Panc1 (cell line): ENCODE measurements around the gene UNCX. TPM values are rescaled to one million over a fixed set of nuclear protein-coding genes. Genes with fewer than 3 reads are reported as not detected.

Experiments
- ATAC-seq: fragments of 200-7000 bp; cut with Tn5 transposase; 2 replicates; pipeline ENCODE4 v1.9.1; 2020; ENCODE audit warnings: mild to moderate bottlenecking, moderate library complexity
- BruUV-seq: library from RNA; stranded (reverse); fragments of 400-500 nt; replicated peaks from 2 replicates; lab custom pipeline; 2021; lab: Mats Ljungman, UMichigan
- CTCF ChIA-PET: fragments of 300-600 bp; sonication (Branson Sonifier 250); formaldehyde crosslinking; loops from one replicate; lab custom pipeline; 2022; ENCODE audit warnings: antibody characterized with exemption; lab: Charles Lee
- POLR2A ChIA-PET: fragments of 300-600 bp; sonication (Branson Sonifier 250); formaldehyde crosslinking; loops from one replicate; lab custom pipeline; 2022; ENCODE audit warnings: antibody characterized with exemption; lab: Charles Lee
- DNase-seq: peaks from one replicate; pipeline ENCODE4 v3.0.0-alpha.2; 2010; ENCODE audit warnings: low read depth, low spot score
- H3K27ac ChIP-seq: 2 replicates; pipeline ENCODE4 v1.5.1; 2011; ENCODE audit warnings: mild to moderate bottlenecking, low read length, inconsistent platforms
- H3K27me3 ChIP-seq: fragments of 200-500 bp; sonication (Bioruptor generic); 2 replicates; pipeline ENCODE4 v1.6.0; 2014; ENCODE audit warnings: low read length, inconsistent platforms; ENCODE audit not compliant: control insufficient read depth, insufficient read depth
- H3K36me3 ChIP-seq: fragments of 200-500 bp; sonication (Bioruptor generic); 2 replicates; pipeline ENCODE4 v1.5.1; 2014; ENCODE audit warnings: inconsistent platforms, mild to moderate bottlenecking, low read length, moderate library complexity; ENCODE audit not compliant: control insufficient read depth, insufficient read depth
- H3K4me1 ChIP-seq: 2 replicates; pipeline ENCODE4 v1.5.1; 2011; ENCODE audit warnings: inconsistent platforms, mild to moderate bottlenecking, low read length, moderate library complexity; ENCODE audit not compliant: control insufficient read depth, insufficient read depth
- H3K4me3 ChIP-seq, 2 experiments: 2 replicates each; pipeline ENCODE4 v1.5.1; 2011 to 2012; ENCODE audit warnings: low read depth in 2 of 2, low read length in 2 of 2, mild to moderate bottlenecking in 2 of 2, inconsistent platforms in 1 of 2, moderate library complexity in 1 of 2
- H3K9me3 ChIP-seq: fragments of 200-500 bp; sonication (Bioruptor generic); 2 replicates; pipeline ENCODE4 v1.5.1; 2014; ENCODE audit warnings: low read depth, mild to moderate bottlenecking, inconsistent platforms, low read length, moderate library complexity; ENCODE audit not compliant: control insufficient read depth, insufficient read depth
- CTCF ChIP-seq: fragments of 450-650 bp; IDR thresholded peaks from 2 replicates; pipeline ENCODE4 v1.5.1; 2017; ENCODE audit warnings: mild to moderate bottlenecking
- POLR2AphosphoS5 ChIP-seq: IDR thresholded peaks from 2 replicates; pipeline ENCODE4 v1.6.1; 2012; ENCODE audit warnings: mild to moderate bottlenecking, low read depth, low read length, moderate library complexity
- REST ChIP-seq, 2 experiments: IDR thresholded peaks; 2 replicates each; pipeline ENCODE4 v1.6.1; 2011 to 2012; ENCODE audit warnings: low read depth in 2 of 2, control low read depth in 1 of 2, low read length in 1 of 2, mild to moderate bottlenecking in 1 of 2, moderate library complexity in 1 of 2; ENCODE audit not compliant: insufficient read depth in 1 of 2
- SIN3A ChIP-seq: IDR thresholded peaks from 2 replicates; pipeline ENCODE4 v1.6.1; 2012; ENCODE audit warnings: low read depth, mild to moderate bottlenecking, low read length, moderate library complexity, borderline replicate concordance; ENCODE audit not compliant: insufficient read depth
- TCF7L2 ChIP-seq: IDR thresholded peaks from 2 replicates; pipeline ENCODE4 v1.6.1; 2011; ENCODE audit warnings: mild to moderate bottlenecking, low read depth, low read length, inconsistent platforms
- in situ Hi-C: cut with HindIII; loops from 2 replicates; pipeline ENCODE4 v1.10.0; 2016; ENCODE audit warnings: low sequenced_read_pairs, low pct_unique_long_range_greater_than_20kb
- intact Hi-C: fragments of 100-400 bp; cut with micrococcal nuclease; formaldehyde crosslinking; loops from one replicate; pipeline ENCODE4 v1.10.0; 2022; ENCODE audit not compliant: unreplicated experiment
- total RNA-seq: library from RNA; stranded (reverse); gene quantifications from one replicate; pipeline ENCODE4 v1.2.1, GENCODE V29; 2021; ENCODE audit not compliant: unreplicated experiment

Gene UNCX
- total RNA-seq, 1 experiment from 2014 or later, result not detected

- Histone ChIP-seq H3K4me1 (peaks cover 4% of the 10 kb centered on the region; the same call in 1 of the 2 replicates), H3K9me3 (no peaks in the 10 kb centered on the region), H3K27ac (no peak overlapping the region), H3K36me3 (no peaks in the 10 kb centered on the region), H3K27me3 (peaks cover 7% of the 10 kb centered on the region), H3K4me3 (no peak overlapping the region)
- POLR2A ChIA-PET, result no interaction called here
- ATAC-seq (no peak), DNase-seq (no peak)
- in situ Hi-C loops (no loop called here), intact Hi-C loops (loop anchor here (10.0 kb wide), 1 partner anchor 146 kb away; no protein-coding TSS in a partner anchor)
- CTCF ChIA-PET, result no interaction called here
- no TSS peak for BruUV-seq
- TF ChIP-seq TCF7L2 (no peak), SIN3A (no peak), REST (IDR thresholded peaks at IDR 0.05; ENCODE audit: insufficient read depth in 1 of 2, low read depth in 2 of 2, low read length in 1 of 2) (no peak)
Measured at GRCh38 chr7:1228545-1229201, 4.0 kb upstream of the UNCX start.

GRCh38 chr7:1229202-1229947, 3.3 kb upstream of the UNCX start:
- H3K9me3 ChIP-seq, result no peaks in the 10 kb centered on the region
- TF ChIP-seq TCF7L2, result no peak
- no peak for TF ChIP-seq REST (IDR thresholded peaks at IDR 0.05; ENCODE audit: insufficient read depth in 1 of 2, low read depth in 2 of 2, low read length in 1 of 2)
- no peak for TF ChIP-seq CTCF
- TF ChIP-seq POLR2AphosphoS5, result no peak
- no peak for TF ChIP-seq SIN3A
- ChIA-PET POLR2A (no interaction called here), CTCF (no interaction called here)
- peaks cover 4% of the 10 kb centered on the region; the same call in 1 of the 2 replicates for H3K4me1 ChIP-seq
- in situ Hi-C loops, result no loop called here
- no peak for ATAC-seq
- no TSS peak for BruUV-seq
- H3K36me3 ChIP-seq, result no peaks in the 10 kb centered on the region
- H3K27ac ChIP-seq, result no peak overlapping the region
- H3K27me3 ChIP-seq, result peaks cover 13% of the 10 kb centered on the region
- intact Hi-C loops, result loop anchor here (10.0 kb wide), 1 partner anchor 145 kb away; no protein-coding TSS in a partner anchor
- no peak for DNase-seq
- no peak overlapping the region for H3K4me3 ChIP-seq
